ENCODE measurements around the gene ZNF138.
"Not testable (repeated sequence)": the region's sequence is repeated elsewhere in the genome, so short reads cannot be mapped to it uniquely, and the experiment has no call there.

ZNF138 gene

DNA sequence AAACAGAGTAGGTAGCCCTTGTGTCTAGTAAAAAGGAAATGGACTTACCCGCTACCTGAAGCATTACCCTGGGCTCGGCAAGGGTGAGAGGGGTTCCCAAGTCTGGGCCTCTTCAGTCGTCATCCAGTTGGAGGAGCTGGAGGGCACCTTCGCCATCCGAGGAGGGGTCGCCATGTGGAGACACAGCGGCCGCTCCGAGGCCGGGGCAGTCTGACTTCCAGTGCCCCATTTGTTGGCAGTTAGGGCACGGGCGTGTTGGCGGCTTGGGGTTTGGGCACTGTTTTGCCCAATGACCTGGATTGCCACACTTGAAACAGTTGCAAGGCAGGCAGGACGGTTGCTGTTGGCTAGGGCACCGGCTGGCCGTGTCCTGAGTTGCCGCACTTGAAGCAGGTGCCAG lies 43.8 kb downstream of the ZNF138 start:
- DNase-seq = not testable (repeated sequence)

DNA sequence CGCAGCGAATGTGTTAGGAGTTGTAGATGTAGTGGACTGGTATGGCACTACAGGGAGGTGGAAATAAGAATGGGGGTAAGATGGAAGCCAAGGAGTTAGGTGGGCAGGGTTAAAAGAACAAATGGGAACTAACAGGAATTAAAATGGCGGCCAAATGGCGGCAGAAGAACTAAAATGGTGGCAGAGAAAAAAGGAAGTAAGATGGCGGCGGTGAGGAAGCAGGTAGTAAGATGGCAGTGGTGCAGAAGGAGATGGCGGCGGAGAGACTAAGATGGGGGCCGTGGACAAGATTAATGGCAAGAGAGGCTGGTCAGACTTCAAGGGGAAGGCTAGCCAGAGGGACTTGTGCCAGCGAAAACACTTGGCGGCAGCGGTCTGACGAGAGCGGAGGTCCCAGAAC lies 44.5 kb downstream of the ZNF138 start:
- no peak for DNase-seq

DNA sequence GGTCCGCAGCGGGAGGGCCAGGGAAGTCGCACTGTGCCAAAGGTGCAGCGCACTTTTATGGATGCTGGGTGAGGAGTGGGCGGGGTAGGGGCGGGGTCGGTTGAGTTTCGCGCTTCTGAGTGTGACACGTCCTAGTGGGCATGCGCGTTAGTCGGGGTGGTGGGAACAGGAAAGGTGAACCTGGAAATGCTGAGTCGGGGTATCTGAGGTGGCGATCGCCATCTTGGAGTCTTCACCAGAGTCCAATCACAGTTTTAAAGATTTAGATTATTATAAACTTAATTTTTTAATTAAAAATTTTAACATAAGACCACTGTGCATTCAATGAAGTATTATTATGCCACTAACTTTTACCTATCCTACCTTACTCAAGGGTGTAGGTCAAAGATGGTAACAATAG lies 45.7 kb downstream of the ZNF138 start:
- DNase-seq = no peak

DNA sequence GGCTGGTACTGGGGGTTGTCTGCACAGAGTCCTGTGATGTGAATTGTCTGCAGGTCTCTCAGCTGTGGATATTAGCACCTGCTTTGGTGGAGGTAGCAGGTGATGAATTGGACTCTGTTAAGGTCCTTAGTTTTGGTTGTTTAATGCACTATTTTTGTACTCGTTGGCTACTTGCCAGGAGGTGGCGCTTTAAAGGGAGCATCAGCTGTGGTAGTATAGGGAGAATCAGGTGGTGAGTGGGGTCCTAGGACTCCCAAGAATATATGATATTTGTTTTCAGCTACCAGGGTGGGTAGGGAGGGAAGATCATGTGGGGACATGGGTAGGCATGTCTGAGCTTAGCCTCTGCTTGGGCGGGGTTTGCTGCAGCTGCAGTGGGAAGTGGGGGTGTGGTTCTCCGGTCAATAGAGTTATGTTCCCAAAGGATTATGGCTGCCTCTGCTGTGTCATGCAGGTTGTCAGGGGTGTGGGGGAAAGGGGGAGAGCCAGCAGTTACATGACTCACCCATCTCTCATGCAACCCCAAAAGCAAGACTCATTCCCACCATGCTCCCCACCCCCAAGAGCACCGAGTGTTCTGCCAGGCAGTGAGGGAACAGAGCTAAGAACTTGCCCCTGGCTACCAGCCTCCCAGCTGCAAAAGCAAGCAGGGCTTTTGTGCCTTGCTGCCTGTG lies 55.2 kb downstream of the ZNF138 start:
- DNase-seq = no peak

DNA sequence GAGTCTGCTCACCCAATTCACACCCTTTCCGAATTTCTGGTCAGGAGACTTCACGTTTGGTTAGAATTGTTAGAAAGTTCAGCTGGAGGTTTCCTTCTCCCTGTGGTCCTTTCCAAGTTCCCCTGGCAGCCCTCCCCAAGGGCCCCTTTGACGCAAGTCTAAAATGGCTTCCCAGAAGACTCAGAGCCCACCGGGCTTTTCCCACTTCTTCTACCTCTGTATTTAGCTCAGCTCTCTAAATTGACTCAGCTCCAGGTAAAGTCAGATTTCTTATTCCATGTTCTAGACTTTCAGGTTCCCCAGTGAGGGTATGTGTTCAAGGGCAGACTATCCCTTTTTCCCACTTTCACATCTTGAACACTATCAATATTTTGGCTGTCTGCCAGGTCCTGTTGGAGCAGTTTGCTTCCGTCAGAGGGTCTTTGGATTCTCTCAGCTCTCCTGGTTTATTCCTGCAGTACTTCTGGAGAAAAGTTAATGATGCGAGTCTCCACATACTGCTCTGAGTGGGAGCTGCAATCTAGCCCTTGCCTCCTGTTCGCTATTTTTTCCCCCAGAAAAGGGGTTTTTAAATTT lies 55.8 kb downstream of the ZNF138 start:
- peak; percentile 3 for DNase-seq

DNA sequence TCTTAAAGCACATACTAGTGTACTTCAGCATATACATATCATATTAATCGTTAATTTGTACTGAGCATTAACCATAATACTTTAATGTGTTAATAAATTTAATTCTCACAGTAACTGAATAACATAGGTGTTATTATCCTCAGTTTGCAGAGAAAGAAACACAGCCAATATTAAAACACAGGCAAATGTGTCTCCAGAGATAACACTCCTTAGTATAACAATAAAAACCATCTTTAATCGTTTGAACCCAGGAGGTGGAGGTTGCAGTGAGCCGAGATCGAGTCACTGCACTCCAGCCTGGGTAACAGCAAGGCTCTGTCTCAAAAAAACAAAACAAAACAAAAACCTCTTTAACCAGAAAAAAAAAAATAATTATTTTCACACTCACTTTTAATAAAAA lies 59.5 kb downstream of the ZNF138 start:
- DNase-seq = no peak

DNA sequence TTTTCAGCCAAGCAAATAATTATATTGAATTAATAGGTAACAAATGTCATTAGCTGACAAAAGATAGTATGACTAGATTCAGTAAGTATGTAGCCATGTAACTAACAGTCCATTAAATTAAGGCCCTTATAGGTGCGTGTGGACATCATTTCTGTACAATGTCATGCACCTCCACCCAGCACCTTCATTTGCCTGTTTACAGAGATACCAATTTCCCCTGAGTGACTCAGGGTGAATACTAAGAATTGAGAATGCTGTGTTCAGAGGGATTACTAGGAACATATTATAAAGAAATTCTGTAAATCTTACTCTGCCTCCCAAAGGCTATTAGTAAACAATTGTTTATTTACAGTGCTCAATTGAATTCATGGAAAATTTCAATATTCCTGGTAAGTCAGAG lies 60.7 kb downstream of the ZNF138 start:
- no peak for DNase-seq

DNA sequence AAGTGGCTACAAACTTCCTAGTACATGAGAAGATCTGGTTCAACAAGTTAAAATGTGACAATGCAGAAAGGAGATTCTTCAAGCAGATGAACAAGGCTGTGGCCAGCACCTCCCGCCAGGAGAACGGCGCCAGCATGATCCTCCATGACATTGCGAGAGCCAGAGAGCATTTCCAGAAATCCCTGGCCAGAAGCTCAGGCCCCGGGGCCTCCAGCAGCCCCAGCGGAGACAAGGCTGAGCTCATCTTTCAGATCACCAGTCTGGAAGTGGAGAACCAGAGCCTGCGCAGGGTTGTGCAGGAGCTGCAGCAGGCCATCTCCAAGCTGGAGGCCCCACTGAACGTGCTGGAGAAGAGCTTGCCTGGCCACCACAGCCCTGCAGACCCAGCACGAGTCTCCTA lies 68.8 kb downstream of the ZNF138 start:
- no peak for DNase-seq

DNA sequence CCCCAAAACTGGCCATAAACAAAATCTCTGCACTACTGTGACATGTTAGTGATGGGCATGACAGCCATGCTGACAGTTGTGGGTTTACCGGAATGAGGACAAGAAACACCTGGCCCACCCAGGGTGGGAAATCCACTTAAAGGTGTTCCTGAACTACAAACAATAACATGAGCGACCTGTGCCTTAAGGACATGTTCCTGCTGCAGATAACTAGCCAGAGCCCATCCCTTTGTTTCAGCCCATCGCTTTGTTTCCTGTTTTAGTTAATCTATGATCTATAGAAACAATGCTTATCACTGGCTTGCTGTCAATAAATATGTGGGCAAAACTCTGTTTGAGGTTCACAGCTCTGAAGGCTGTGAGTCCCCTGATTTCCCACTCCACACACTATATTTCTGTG lies 69.3 kb downstream of the ZNF138 start:
- DNase-seq = not testable (repeated sequence)

DNA sequence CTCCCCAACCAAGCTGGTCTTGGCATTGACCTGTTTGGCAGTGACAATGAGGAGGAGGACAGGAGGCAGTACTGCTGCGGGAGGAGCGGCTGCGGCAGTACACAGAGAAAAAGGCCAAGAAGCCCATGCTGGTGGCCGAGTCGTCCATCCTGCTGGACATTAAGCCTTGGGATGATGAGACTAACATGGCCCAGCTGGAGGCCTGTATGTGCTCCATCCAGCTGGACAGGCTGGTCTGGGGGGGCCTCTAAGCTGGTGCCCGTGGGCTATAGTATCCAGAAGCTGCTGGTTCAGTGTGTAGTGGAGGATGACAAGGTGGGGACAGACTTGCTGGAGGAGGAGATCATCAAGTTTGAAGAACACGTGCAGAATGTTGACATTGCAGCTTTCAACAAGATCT lies 69.7 kb downstream of the ZNF138 start:
- no peak for DNase-seq

DNA sequence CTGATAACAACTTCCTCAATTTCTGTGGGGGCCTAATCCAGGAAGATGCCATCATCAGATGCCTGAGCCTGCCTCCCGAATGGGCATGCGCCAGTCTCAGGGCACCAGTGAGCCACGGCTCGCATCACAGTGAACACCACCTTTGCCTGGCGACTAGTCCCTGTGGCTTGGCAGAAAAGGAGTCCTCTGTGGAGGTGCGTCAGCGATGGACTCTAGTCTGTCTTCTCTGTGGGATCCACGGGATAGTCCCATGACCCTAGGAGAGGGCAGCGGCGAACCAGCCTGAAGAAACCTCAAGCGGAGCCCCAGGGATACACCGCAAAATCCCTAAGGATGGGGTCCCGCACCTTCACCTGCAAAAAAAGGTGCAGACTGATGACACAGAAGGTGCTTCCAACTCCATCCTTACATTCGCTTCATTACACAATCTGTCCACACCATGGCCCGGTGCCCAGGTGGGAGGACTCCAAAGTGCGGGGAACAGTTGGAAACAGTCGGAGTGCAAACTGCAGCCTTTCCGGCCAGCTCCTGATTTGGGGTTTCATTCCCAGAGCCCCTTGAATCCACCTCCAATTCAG lies 73.7 kb downstream of the ZNF138 start:
- no peak for DNase-seq

DNA sequence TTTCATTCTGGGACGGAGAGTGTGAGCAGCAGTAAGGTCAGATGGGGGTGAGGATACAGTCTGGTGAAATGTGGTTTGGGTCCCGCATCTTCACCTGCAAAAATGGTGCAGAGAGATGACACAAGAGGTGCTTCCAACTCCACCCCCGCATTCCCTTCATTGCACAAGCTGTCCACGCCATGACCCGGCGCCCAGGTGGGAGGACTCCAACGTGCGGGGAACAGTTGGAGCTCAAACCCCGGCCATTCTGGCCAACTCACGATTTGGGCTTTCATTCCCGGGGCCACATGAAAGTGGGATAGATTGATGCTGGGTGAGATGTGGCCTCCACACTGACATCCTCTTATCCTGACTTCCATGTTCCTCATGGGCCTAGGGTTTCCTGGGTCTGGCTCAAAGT lies 74.3 kb downstream of the ZNF138 start:
- DNase-seq = no peak

DNA sequence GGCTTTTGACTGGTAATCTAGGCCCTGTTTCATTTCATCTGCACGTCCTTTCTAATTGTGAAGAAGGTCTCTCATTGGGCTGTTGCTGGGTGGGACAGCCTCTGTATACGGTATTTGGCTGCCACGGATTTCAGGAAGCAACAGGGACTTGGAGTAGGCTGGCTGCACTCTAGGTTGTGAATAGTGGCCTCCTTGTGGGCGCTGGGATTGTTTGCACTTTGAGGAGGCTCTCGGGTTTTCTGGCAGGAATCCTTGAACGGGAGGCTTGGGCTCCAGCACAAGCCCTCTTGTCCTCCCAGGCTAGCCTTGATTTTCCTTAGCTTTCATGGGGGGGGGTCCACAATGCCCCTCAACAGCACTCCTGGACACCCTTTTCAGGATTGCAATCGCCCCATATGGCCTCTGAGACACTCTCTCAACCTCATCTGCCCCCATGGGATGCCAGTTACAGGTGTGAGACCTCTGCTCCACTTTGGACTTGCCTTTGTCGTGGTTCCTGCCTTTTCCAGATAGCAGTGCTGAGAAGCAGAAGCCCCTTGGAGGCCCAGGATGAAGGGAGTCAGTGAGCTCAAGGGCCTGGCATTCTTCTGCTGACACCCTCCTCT lies 75.0 kb downstream of the ZNF138 start:
- DNase-seq = no peak

DNA sequence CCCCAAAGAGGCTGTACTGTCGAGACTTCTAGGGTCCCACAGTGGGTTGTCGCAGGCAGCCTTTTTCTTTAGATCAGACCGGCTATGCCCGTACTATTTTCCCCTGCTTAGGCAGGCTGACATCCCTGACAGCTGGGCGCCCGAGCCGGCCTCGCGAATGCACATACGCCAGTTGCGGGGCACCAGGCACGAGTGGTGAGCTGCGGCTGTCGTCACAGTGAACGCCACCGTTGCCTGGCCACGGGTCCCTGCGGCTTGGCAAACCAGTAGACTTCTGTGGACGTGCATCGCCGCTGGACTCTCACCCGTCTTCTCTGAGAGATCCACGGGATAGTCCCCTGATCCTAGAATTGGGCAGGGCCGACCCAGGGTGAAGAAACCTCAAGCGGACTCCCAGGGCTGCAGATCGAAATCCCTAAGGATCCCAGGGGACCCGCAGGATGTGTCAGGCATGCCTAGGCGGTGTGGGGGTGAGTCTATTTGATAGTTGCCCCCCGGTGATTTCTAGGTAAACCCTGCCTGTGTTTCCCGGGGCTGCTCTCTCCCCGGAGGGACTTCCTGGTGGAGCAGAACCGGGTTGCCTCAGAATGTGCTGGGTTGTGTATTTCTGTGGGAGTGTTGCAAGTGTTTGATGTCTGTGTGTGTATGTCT lies 75.8 kb downstream of the ZNF138 start:
- DNase-seq = no peak

DNA sequence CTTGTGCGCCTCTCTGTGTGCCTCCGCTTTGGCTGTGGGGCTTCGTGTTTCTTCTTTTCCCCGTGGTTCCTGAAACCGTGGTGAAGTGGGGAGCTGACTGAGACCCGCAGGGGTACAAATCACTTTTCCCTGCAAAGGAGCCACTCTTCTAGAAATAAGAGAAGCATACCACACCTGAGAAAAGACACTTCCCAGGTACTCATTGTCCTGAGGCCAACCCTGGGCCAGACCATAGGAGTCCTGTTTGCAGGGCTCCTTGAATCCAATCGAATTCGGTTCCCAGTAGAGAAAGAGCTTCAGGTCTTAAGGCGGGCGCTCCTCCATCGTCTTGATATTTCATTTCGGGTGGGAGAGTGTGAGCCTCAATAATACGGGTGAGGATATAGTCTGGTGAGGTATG lies 76.4 kb downstream of the ZNF138 start:
- DNase-seq = no peak

DNA sequence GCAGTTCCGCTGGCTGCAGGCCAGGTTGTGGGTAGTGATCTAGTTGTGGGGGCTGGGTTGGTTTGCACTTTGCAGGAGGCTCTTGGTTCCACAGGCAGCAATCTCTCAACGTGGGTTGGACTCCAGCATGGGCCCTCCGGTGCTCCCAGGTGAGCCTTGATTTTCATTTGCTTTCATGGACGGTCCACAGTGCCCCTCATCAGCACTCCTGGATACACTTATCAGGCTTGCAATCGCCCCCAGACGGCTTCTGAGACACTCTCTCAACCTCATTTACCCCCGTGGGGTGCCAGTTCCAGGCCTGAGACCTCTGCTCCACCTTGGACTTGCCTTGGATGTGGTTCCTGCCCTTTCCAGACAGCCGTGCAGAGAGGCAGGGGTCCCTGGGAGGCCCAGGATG lies 77.5 kb downstream of the ZNF138 start:
- no peak for DNase-seq

DNA sequence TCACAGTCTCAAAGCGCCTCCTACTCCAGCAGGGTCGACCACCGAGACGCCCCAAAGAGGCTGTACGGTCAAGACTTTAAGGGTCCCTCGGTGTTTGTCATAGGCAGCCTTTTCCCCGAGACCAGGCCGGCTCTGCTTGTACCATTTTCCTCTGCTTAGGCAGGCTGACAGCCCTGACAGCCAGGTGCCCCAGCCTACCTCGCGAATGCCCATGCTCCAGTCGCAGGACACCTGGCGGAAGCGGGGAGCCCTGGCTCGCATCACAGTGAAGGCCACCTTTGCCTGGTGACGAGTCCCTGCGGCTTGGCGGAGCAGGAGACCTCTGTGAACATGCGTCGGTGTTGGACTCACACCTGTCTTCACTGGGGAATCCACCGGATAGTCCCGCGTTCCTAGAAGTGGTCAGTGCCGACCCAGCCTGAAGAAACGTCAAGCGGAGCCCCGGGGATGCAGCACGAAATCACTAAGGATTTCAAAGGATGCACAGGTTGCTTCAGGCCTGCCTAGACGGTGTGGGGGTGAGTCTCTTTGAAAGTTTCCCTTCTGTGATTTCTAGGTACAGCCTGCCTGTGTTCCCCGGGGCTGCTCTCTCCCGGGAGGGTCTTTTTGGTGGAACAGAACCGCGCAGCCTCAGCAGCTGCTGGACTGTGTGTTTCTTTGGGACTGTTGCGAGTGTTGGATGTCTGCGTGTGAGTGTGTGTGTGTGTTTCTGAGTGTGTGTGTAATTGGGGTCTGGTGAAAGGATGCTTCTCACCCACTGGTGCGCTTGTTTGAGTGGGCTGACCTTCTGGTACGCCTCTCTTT lies 78.3 kb downstream of the ZNF138 start:
- no peak for DNase-seq

DNA sequence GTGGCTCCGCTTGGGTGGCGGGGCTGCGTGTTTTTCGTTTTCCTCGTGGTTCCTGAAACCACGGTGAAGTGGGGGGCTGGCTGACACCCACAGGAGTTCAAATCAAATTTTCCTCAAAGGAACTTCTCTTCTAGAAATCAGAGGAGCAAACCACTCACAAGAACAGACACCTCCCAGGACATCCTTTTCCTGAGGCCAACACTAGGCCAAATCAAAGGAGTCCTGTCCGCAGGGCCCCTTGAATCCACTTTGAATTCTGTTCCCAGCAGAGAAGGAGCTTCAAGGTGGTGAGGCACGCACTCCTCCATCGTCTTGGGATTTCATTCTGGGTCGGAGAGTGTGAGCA lies 78.9 kb downstream of the ZNF138 start:
- DNase-seq = no peak

DNA sequence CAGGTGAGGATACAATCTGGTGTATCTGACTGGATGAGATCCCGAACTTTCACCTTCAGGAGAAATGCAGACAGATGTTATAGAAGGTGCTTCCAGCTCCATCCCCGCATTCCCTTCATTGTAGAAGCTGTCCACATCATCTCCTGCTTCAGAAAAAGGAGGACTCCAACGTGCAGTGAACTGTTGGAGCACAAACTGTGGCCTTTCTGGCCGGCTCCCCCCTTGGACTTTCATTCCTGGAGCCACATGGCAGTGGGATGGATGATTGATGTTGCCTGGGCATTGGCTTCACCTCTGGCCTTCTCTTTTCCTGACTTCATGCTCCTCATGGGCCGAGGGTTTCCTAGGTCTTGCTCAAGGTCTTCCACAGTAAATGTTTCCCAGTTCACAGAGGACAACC lies 79.3 kb downstream of the ZNF138 start:
- DNase-seq = no peak

DNA sequence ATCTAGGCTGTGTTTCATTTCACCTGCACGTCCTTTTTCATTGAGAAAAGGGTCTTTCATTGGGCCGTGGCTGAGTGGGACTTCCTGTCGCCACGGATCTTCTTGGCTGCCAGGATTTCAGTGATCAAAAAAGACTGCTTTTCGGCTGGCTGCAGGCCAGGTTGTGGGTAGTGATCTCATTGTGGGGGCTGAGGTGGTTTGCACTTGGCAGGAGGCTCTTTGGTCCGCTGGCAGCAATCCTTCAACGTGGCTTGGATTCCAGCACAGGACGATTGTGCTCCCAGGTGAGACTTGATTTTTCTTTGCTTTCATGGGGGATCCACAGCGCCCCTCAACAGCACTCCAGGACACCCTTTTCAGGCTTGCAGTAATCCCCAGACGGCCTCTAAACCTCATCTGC lies 79.9 kb downstream of the ZNF138 start:
- DNase-seq = no peak

DNA sequence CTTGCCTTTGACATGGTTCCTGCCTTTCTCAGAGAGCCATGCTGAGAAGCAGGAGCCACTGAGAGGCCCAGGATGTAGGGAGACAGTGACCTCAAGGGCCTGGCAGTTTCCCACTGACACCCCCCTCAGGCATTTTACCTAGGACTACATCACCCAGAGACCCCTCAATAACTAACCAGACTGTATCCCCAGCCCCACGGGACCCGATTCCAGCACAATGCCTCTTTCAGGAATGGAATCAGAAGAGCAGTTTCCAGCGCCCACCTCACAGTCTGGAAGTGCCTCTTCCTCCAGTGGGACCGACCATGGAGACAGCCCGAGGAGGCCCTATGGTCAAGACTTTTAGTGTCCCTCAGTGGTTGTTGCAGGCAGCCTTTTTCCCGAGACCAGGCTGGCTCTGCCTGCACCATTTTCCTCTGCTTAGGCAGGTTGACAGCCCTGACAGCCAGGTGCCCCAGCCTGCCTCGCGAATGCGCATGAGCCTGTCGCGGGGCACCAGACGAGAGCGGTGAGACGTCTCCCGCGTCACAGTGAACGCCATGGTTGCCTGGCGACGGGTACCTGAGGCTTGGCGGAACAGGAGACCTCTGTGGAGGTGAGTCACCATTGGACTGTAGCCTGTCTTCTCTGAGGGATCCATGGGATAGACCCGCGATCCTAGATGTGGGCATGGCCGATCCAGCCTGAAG lies 80.5 kb downstream of the ZNF138 start:
- DNase-seq = no peak

DNA sequence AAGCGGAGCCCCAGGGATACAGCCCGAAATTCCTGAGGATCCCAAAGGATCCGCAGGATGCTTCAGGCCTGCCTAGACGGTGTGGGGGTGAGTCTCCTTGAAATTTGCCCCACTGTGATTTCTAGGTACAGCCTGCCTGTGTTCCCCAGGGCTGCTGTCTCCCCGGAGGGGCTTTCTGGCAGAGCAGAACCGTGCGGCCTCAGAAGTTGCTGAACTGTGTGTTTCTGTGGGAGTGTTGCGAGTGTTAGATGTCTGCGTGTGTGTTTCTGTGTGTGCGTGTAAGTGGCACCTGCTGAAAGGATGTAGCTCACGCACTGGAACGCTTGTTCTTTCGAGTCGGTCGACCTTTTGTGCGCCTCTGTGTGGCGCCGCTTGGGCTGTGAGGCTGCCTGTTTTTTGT lies 81.0 kb downstream of the ZNF138 start:
- DNase-seq = no peak
